ENCODE data around the gene PODNL1. TPM values are rescaled to one million over a fixed set of nuclear protein-coding genes. Genes with fewer than 3 reads are reported as not detected.

Gene PODNL1
- total and polyA plus RNA-seq, 2 of the 8 experiments (the other 6 are each of a cell fraction or from before 2014, with no cell fraction given), result 1.0 to 1.5 TPM

GRCh38 chr19:13888281-13888680 lies 49.9 kb downstream of the PODNL1 start:
- no peak overlapping the region for H3K14ac ChIP-seq (ENCODE audit: insufficient read length)
- no peak overlapping the region for H4K91ac ChIP-seq (replicated peaks; ENCODE audit: insufficient read length, low read length)
- CTCF ChIA-PET (ENCODE audit: partially characterized antibody), result interaction anchor here (0.5 to 1.5 kb wide), 5 partner anchors 13 to 187 kb away, joined by 3 to 5 read pairs (median 3); no protein-coding TSS in a partner anchor
- POLR2A ChIA-PET (ENCODE audit: partially characterized antibody), result interaction anchor here (0.7 to 1.3 kb wide), 2 partner anchors 74 to 170 kb away, joined by 5 to 6 read pairs; no protein-coding TSS in a partner anchor
- no peak overlapping the region for H2BK15ac ChIP-seq (ENCODE audit: low read length)
- H3K79me1 ChIP-seq (ENCODE audit: low read depth, low read length), result no peaks in the 10 kb centered on the region
- H4K5ac ChIP-seq (ENCODE audit: insufficient read length, low read depth, low read length), result no peak overlapping the region
- no peaks in the 10 kb centered on the region for H3K27me3 ChIP-seq (replicated peaks in 1 of 4; ENCODE audit: control insufficient read depth in 3 of 4, extremely low read depth in 1 of 4, insufficient read depth in 3 of 4, low read length in 3 of 4)
- FAIRE-seq (no peak), DNase-seq (ENCODE audit: low read depth in 1 of 2, low spot score in 2 of 2) (no peak)
- no peak overlapping the region for H2BK12ac ChIP-seq (ENCODE audit: low read depth, low read length)
- no peak overlapping the region for H3K56ac ChIP-seq (replicated peaks; ENCODE audit: insufficient read length, low read depth, low read length)
- H3K23ac ChIP-seq (ENCODE audit: insufficient read length), result no peak overlapping the region
- H3K18ac ChIP-seq (ENCODE audit: extremely low read depth, low read length), result no peak overlapping the region
- no peak overlapping the region for H2AFZ ChIP-seq (ENCODE audit: low read length)
- no peak overlapping the region for H2BK20ac ChIP-seq (ENCODE audit: low read length)
- H3K4me1 ChIP-seq (replicated peaks in 1 of 4; ENCODE audit: control insufficient read depth in 3 of 4, insufficient read depth in 4 of 4, low read length in 3 of 4), result 0 out of 7 replicates have a peak, but pooled peaks cover 0 to 3% (median 0%) of the 10 kb centered on the region in 4 experiments
- H2BK5ac ChIP-seq (ENCODE audit: low read depth, low read length), result no peak overlapping the region
- H3K9ac ChIP-seq (replicated peaks in 1 of 4; ENCODE audit: extremely low read depth in 1 of 4, low read depth in 3 of 4, low read length in 3 of 4), result no peak overlapping the region
- WGBS, 2 experiments (ENCODE audit: extremely low coverage in 1 of 2, insufficient coverage in 1 of 2, insufficient read length in 1 of 2, insufficient replicate concordance in 2 of 2, low coverage in 1 of 2, low lambda C conversion rate in 2 of 2, missing lambda C conversion rate in 1 of 2), result 88% methylated on average over 16 of the region's 16 CpGs; no CpG with 5 or more reads in 1 of the 2 experiments
- no peaks in the 10 kb centered on the region for H4K20me1 ChIP-seq (replicated peaks in 1 of 2; ENCODE audit: control insufficient read depth in 1 of 2, insufficient read depth in 2 of 2, low read length in 2 of 2)
- H4K8ac ChIP-seq (ENCODE audit: extremely low read depth, insufficient read depth, low read length), result no peak overlapping the region
- no peak overlapping the region for H2AK5ac ChIP-seq (ENCODE audit: low read depth, low read length)
- no peaks in the 10 kb centered on the region for H3K36me3 ChIP-seq (ENCODE audit: control insufficient read depth in 2 of 4, insufficient read depth in 4 of 4, low read length in 3 of 4)
- no peaks in the 10 kb centered on the region for H3K9me3 ChIP-seq (ENCODE audit: insufficient read depth in 2 of 2, low read depth in 1 of 2, low read length in 1 of 2)
- H3K23me2 ChIP-seq (ENCODE audit: low read depth, low read length), result no peaks in the 10 kb centered on the region
- no peak overlapping the region for H3K4me3 ChIP-seq (ENCODE audit: extremely low read depth in 1 of 4, insufficient read depth in 2 of 4, low read depth in 3 of 4, low read length in 4 of 4)
- no peaks in the 10 kb centered on the region for H3K79me2 ChIP-seq (ENCODE audit: control insufficient read depth in 1 of 2, insufficient read depth in 2 of 2, low read length in 2 of 2)
- no peak overlapping the region for H3K27ac ChIP-seq (ENCODE audit: low read depth, low read length)
- no peak overlapping the region for H2BK120ac ChIP-seq (replicated peaks; ENCODE audit: low read depth, low read length)
- no peak overlapping the region for H3K4ac ChIP-seq (replicated peaks; ENCODE audit: insufficient read length, low read depth, low read length)
- H3K4me2 ChIP-seq (ENCODE audit: insufficient read depth in 1 of 2, low read depth in 2 of 2, low read length in 2 of 2), result no peak overlapping the region
- TF ChIP-seq USF2 (IDR thresholded peaks at IDR 0.05; ENCODE audit: low read length) (no peak), JUN (IDR thresholded peaks at IDR 0.05; ENCODE audit: low read depth, low read length) (no peak), CTBP2 (IDR thresholded peaks at IDR 0.05; ENCODE audit: borderline replicate concordance, insufficient read depth, insufficient read length, low read length) (no peak), EP300 (IDR thresholded peaks at IDR 0.05; ENCODE audit: borderline replicate concordance in 1 of 2, low read depth in 2 of 2, low read length in 2 of 2) (no peak), BRCA1 (IDR thresholded peaks at IDR 0.05; ENCODE audit: low read depth, low read length) (no peak), TAF1 (IDR thresholded peaks at IDR 0.05; ENCODE audit: low read depth, low read length) (no peak), TEAD4 (IDR thresholded peaks at IDR 0.05; ENCODE audit: low read depth, low read length) (no peak), ATF3 (IDR thresholded peaks at IDR 0.05; ENCODE audit: insufficient read depth, low read depth, low read length) (no peak), SRF (IDR thresholded peaks at IDR 0.05; ENCODE audit: low read depth, low read length) (no peak), RBBP5 (IDR thresholded peaks at IDR 0.05; ENCODE audit: borderline replicate concordance, low read depth, low read length) (no peak), RAD21 (IDR thresholded peaks at IDR 0.05 in 1 of 2, conservative IDR thresholded peaks at IDR 0.05 in 1 of 2; ENCODE audit: low read depth in 2 of 2, low read length in 2 of 2) (no peak)

Data from H1 (cell line).